Measurements from ENCODE around the gene GXYLT2. TPM values are rescaled to one million over a fixed set of nuclear protein-coding genes. Genes with fewer than 3 reads are reported as not detected.

The GXYLT2 gene
- total and polyA plus RNA-seq, 2 donors: 2.9 to 6.6 TPM

DNA sequence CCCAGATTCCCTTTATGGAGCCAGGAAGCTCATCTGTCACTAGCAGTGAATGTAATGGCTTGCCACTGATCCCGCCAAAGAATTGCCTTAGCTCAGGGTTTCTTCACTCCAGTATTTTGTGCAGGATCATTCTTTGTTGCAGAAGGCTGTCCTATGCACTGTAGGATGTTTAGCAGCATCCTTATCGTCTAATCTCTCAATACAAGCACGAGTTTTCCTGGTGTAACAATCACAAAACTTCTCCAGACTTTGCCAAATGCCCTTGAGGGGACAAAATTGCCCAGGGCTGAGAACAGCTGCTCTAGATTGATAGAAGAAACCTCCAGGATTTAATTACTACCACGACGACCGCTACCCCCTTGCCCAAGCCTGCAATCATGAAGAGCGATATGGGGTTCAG lies 32.8 kb upstream of the GXYLT2 start:
- Histone ChIP-seq H3K4me3 (ENCODE audit: low read length in 2 of 2) (no peak overlapping the region), H3K9me3 (ENCODE audit: control insufficient read depth in 2 of 2, insufficient read depth in 1 of 2, low read length in 1 of 2) (no peaks in the 10 kb centered on the region), H3K36me3 (ENCODE audit: control insufficient read depth in 2 of 2, insufficient read depth in 2 of 2, low read length in 1 of 2) (no peaks in the 10 kb centered on the region), H3K27ac (ENCODE audit: low read depth in 1 of 2, low read length in 1 of 2) (no peak overlapping the region), H3K4me1 (ENCODE audit: control insufficient read depth in 2 of 2, insufficient read depth in 2 of 2, low read length in 2 of 2) (no peaks in the 10 kb centered on the region), H3K27me3 (ENCODE audit: control insufficient read depth in 2 of 2, insufficient read depth in 1 of 2, low read length in 1 of 2) (no peaks in the 10 kb centered on the region)
- no peak for DNase-seq (ENCODE audit: low read depth in 6 of 9, low spot score in 9 of 9)
- 94% methylated on average over 7 of the region's 7 CpGs for WGBS

DNA sequence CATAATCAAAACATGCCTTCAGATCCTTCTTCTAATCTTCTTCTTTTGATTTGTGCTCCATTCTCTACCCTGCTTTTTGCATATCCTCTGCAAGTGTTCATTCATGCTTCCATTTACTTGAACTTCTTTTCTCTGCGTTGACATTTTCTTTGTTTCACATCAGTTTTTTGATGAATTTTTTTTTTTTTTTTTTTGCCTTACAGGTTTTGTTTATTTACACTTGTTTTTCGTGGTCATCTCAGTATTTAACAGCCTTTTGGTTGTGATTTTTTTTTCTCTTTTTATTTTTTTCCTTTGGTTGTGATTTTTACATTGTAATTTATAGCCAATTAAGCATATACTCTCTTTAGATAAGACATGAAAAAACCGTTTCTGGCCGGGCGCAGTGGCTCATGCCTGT lies 27.8 kb upstream of the GXYLT2 start:
- H3K9me3 ChIP-seq (ENCODE audit: control insufficient read depth in 2 of 2, insufficient read depth in 1 of 2, low read length in 1 of 2): no peaks in the 10 kb centered on the region
- DNase-seq (ENCODE audit: low read depth in 6 of 9, low spot score in 9 of 9): no peak
- H3K27ac ChIP-seq (ENCODE audit: low read depth in 1 of 2, low read length in 1 of 2): no peak overlapping the region
- WGBS: 97% methylated on average over 5 of the region's 5 CpGs
- peaks cover 0 to 5% of the 10 kb centered on the region in 2 donors for H3K4me1 ChIP-seq (ENCODE audit: control insufficient read depth in 2 of 2, insufficient read depth in 2 of 2, low read length in 2 of 2)
- H3K4me3 ChIP-seq (ENCODE audit: low read length in 2 of 2): no peak overlapping the region
- H3K36me3 ChIP-seq (ENCODE audit: control insufficient read depth in 2 of 2, insufficient read depth in 2 of 2, low read length in 1 of 2): no peaks in the 10 kb centered on the region
- H3K27me3 ChIP-seq (ENCODE audit: control insufficient read depth in 2 of 2, insufficient read depth in 1 of 2, low read length in 1 of 2): no peaks in the 10 kb centered on the region

DNA sequence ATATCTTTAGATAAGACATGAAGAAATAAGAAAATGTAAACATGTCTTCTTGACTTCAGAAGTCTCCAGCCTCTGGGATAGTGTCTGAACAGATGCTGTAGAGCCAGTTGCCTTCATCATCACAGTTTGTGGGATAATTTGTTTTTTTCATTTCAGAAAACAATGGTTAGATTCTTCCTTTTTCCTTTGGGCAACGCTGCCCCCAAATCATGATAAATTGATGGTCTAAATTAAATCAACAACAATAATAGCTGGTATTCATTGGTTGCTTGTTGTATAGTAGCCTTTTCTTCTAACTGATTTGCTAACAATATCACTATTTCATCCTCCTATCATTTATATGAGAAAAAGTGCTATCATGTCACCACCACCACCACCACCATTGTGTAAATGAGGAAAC lies 27.0 kb upstream of the GXYLT2 start:
- H3K27ac ChIP-seq (ENCODE audit: low read depth in 1 of 2, low read length in 1 of 2): no peak overlapping the region

DNA sequence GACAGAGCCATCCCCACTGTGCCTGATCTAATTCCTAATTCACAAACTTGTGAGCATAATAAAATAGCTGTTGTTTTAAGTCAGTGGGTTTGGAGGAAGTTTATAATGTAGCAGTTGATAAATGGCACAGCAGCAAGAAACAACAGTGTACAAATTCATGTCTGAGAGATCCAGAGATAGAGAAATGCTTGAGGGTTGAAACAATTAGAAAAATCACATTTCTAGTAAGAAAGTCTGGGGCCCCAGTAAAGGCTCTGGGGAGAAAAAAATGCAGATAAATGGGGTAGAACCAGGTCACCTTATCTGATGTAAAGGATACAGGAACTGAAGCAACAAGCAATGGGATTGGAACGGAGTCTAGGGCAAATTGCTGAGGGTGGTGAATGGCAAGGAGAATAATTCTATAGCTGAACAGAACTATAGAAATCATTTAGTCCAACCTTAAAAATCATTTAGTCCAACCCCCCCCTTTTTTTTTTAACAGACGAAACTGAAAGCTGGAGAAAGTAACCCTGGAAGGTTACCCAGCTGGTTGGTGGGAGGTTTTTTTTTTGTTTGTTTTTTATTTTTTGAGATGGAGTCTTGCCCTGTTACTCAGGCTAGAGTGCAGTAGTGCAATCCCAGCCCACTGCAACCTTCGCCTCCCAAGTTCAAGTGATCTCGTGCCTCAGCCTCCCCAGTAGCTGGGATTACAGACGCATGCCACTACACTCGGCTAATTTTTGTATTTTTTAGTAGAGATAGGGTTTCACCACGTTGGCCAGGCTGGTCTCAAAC lies 25.3 kb upstream of the GXYLT2 start:
- Histone ChIP-seq H3K27me3 (ENCODE audit: control insufficient read depth in 2 of 2, insufficient read depth in 1 of 2, low read length in 1 of 2) (no peaks in the 10 kb centered on the region), H3K4me1 (ENCODE audit: control insufficient read depth in 2 of 2, insufficient read depth in 2 of 2, low read length in 2 of 2) (peaks cover 0 to 5% of the 10 kb centered on the region in 2 donors), H3K27ac (ENCODE audit: low read depth in 1 of 2, low read length in 1 of 2) (peak overlapping the region in 1 of 2 donors; percentile 26), H3K9me3 (ENCODE audit: control insufficient read depth in 2 of 2, insufficient read depth in 1 of 2, low read length in 1 of 2) (no peaks in the 10 kb centered on the region), H3K4me3 (ENCODE audit: low read length in 2 of 2) (no peak overlapping the region), H3K36me3 (ENCODE audit: control insufficient read depth in 2 of 2, insufficient read depth in 2 of 2, low read length in 1 of 2) (no peaks in the 10 kb centered on the region)
- no peak for DNase-seq (ENCODE audit: low read depth in 6 of 9, low spot score in 9 of 9)
- 72% methylated on average over 7 of the region's 7 CpGs for WGBS

More for the DNA sequence above, 27.0 kb upstream of the GXYLT2 start:
- no peaks in the 10 kb centered on the region for H3K27me3 ChIP-seq (ENCODE audit: control insufficient read depth in 2 of 2, insufficient read depth in 1 of 2, low read length in 1 of 2)
- no peak for DNase-seq (ENCODE audit: low read depth in 6 of 9, low spot score in 9 of 9)
- WGBS: 97% methylated on average over 1 of the region's 1 CpG
- H3K4me1 ChIP-seq (ENCODE audit: control insufficient read depth in 2 of 2, insufficient read depth in 2 of 2, low read length in 2 of 2): peaks cover 0 to 5% of the 10 kb centered on the region in 2 donors
- H3K4me3 ChIP-seq (ENCODE audit: low read length in 2 of 2): no peak overlapping the region
- no peaks in the 10 kb centered on the region for H3K36me3 ChIP-seq (ENCODE audit: control insufficient read depth in 2 of 2, insufficient read depth in 2 of 2, low read length in 1 of 2)
- no peaks in the 10 kb centered on the region for H3K9me3 ChIP-seq (ENCODE audit: control insufficient read depth in 2 of 2, insufficient read depth in 1 of 2, low read length in 1 of 2)

DNA sequence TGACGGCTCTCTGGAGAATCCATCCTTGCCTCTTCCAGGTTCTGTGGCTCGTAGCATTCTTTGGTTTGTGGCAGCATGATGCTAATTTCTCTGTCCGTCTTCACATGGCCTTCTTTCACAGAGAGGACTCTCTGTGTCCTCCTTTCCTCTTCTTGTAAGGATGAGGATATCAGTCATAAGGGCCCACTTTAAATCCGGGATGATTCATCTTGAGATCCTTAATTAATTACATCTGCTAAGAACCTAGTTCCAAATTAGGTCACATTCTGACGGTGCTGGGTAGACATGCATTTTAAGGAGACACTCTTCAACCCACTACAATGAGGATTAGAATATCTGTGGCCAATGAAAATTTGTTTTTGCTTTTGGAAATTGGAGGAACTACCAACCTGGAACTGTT lies 15.7 kb upstream of the GXYLT2 start:
- no peaks in the 10 kb centered on the region for H3K36me3 ChIP-seq (ENCODE audit: control insufficient read depth in 2 of 2, insufficient read depth in 2 of 2, low read length in 1 of 2)
- no peak overlapping the region for H3K27ac ChIP-seq (ENCODE audit: low read depth in 1 of 2, low read length in 1 of 2)
- 96% methylated on average over 5 of the region's 5 CpGs for WGBS

DNA sequence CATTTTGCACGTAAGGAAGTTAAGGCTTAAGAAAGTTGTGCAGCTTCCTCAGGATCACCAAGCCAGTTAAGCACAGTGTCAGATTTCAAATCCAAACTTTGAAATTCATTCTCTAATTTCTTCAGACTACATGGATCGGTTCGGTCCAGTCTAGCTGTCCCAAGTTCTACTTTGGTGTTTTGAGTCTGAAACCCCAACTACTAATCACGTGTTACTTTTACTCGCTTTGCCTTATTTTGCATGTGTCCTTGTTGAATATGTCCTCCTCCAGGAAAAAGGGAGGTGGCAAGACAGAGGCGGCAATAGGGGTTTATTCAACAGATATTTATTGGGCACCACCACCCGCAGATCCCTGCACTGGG lies 522 bp upstream of the GXYLT2 start:
- 5% methylated on average over 7 of the region's 7 CpGs for WGBS
- Histone ChIP-seq H3K9me3 (ENCODE audit: control insufficient read depth in 2 of 2, insufficient read depth in 1 of 2, low read length in 1 of 2) (no peaks in the 10 kb centered on the region), H3K27ac (ENCODE audit: low read depth in 1 of 2, low read length in 1 of 2) (peak overlapping the region in 1 of 2 donors; percentile 31), H3K36me3 (ENCODE audit: control insufficient read depth in 2 of 2, insufficient read depth in 2 of 2, low read length in 1 of 2) (no peaks in the 10 kb centered on the region), H3K4me1 (ENCODE audit: control insufficient read depth in 2 of 2, insufficient read depth in 2 of 2, low read length in 2 of 2) (peaks cover 28 to 46% of the 10 kb centered on the region in 2 donors), H3K27me3 (ENCODE audit: control insufficient read depth in 2 of 2, insufficient read depth in 1 of 2, low read length in 1 of 2) (peaks cover 0 to 10% of the 10 kb centered on the region in 2 donors), H3K4me3 (ENCODE audit: low read length in 2 of 2) (peak overlapping the region; percentile 53 to 86)
- DNase-seq (ENCODE audit: low read depth in 6 of 9, low spot score in 9 of 9): peak in 1 of 9 donors; percentile 9

More for the DNA sequence above, 15.7 kb upstream of the GXYLT2 start:
- Histone ChIP-seq H3K27me3 (ENCODE audit: control insufficient read depth in 2 of 2, insufficient read depth in 1 of 2, low read length in 1 of 2) (no peaks in the 10 kb centered on the region), H3K9me3 (ENCODE audit: control insufficient read depth in 2 of 2, insufficient read depth in 1 of 2, low read length in 1 of 2) (no peaks in the 10 kb centered on the region), H3K4me3 (ENCODE audit: low read length in 2 of 2) (no peak overlapping the region), H3K4me1 (ENCODE audit: control insufficient read depth in 2 of 2, insufficient read depth in 2 of 2, low read length in 2 of 2) (no peaks in the 10 kb centered on the region)
- DNase-seq (ENCODE audit: low read depth in 6 of 9, low spot score in 9 of 9): no peak

DNA sequence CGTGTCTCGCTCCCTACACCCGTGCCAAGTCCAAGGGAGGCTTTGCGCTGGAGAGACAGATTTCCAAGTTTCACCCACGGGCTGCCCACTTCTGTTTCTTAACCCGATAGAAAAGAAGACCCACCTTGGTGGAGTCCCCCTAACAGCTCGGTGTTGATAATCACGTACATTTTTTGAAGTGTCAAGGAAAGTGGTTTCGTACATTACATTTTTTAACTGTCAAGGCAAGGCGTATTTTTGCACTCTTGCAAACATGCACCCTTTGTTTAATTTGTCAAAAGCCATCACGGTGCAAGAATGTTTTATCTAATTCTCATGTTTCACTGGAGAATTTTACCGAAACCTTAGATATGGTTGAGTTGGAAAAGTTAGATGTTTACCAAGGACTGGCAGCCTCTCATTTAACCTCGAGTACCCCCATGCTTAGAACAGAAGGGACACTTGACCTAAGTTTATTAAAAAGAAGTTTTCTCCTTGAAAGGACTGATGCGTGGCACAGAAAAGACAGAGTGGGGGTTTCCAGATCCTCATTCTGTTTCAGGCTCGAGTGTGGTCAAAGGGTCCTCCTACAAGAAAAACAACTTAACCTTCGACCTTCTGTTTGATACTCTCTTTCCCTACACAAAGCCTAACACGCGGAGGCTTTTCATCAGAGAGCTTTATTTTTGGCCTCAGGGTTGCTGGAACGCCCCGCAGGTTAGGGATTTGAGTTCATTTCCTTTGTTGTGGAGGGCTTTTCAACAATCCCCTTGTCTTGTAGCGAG lies 882 bp downstream of the GXYLT2 start:
- Histone ChIP-seq H3K4me1 (ENCODE audit: control insufficient read depth in 2 of 2, insufficient read depth in 2 of 2, low read length in 2 of 2) (peaks cover 35 to 55% of the 10 kb centered on the region in 2 donors), H3K36me3 (ENCODE audit: control insufficient read depth in 2 of 2, insufficient read depth in 2 of 2, low read length in 1 of 2) (no peaks in the 10 kb centered on the region), H3K27me3 (ENCODE audit: control insufficient read depth in 2 of 2, insufficient read depth in 1 of 2, low read length in 1 of 2) (peaks cover 0 to 10% of the 10 kb centered on the region in 2 donors), H3K9me3 (ENCODE audit: control insufficient read depth in 2 of 2, insufficient read depth in 1 of 2, low read length in 1 of 2) (no peaks in the 10 kb centered on the region), H3K27ac (ENCODE audit: low read depth in 1 of 2, low read length in 1 of 2) (peak overlapping the region; percentile 38 to 49), H3K4me3 (ENCODE audit: low read length in 2 of 2) (peak overlapping the region; percentile 28 to 86)
- DNase-seq (ENCODE audit: low read depth in 6 of 9, low spot score in 9 of 9): peak in 3 of 9 donors; percentile 37 to 63 (median 37)
- WGBS: 3% methylated on average over 21 of the region's 21 CpGs

DNA sequence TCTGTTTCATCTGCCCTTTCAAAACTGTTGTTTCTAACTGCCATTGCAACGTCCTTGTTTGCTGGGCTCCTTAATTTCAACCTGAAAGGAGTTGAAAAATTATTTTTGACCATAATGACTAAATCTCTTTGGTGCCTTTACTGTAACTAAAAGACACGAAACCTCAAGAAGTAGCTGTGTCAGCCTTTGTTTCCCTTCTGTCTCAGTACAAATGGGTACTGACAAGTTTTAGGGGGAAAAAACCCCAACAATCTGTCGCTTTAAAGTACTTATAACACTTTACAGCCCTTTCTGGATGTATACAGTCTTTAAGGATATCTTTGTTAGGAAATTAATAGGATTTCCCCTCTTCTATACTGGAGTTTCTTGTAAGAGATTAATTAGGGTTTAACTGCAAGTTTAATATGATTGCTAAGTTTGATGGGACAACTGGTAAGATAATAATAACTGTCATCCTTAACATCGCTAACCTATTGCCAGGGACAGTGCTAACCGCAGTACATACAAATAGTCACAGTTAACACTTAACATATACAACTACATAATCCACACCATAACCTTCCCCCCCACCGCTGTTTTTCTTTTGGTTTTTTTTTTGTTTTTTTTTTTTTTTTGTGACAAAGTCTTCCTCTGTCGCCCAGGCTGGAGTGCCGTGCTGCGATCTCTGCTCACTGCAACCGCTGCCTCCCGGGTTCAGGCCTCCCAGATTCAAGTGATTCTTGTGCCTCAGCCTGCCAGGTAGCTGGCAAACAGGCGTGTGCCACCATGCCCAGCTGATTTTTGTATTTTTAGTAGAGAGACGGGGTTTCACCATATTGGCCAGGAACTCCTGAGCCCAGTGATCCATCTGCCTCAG lies 1.7 kb downstream of the GXYLT2 start:
- Histone ChIP-seq H3K9me3 (ENCODE audit: control insufficient read depth in 2 of 2, insufficient read depth in 1 of 2, low read length in 1 of 2) (no peaks in the 10 kb centered on the region), H3K36me3 (ENCODE audit: control insufficient read depth in 2 of 2, insufficient read depth in 2 of 2, low read length in 1 of 2) (no peaks in the 10 kb centered on the region), H3K4me3 (ENCODE audit: low read length in 2 of 2) (peak overlapping the region; percentile 28 to 86), H3K27ac (ENCODE audit: low read depth in 1 of 2, low read length in 1 of 2) (peak overlapping the region; percentile 38 to 49), H3K27me3 (ENCODE audit: control insufficient read depth in 2 of 2, insufficient read depth in 1 of 2, low read length in 1 of 2) (peaks cover 0 to 10% of the 10 kb centered on the region in 2 donors), H3K4me1 (ENCODE audit: control insufficient read depth in 2 of 2, insufficient read depth in 2 of 2, low read length in 2 of 2) (peaks cover 35 to 55% of the 10 kb centered on the region in 2 donors)
- DNase-seq (ENCODE audit: low read depth in 6 of 9, low spot score in 9 of 9): peak in 1 of 9 donors; percentile 26
- 26% methylated on average over 13 of the region's 13 CpGs for WGBS

All from thymus (tissue), 11 donors.